Activated naive CD4-positive, alpha-beta T cell treated with anti-CD3 and anti-CD28 coated beads, Interleukin-2, amount 10 ng/mL, durations not matched to agents 7 days and 5 days (primary cell): Measurements from ENCODE around the gene CELA2B.

Experiments used
- CTCF ChIA-PET: fragments of 350-600 bp; sonication (Branson Sonifier 250); formaldehyde crosslinking; loops from one replicate; lab custom pipeline; 2021; ENCODE audit warnings: antibody characterized with exemption; lab: Charles Lee
- DNase-seq: peaks from one replicate; pipeline ENCODE4 v3.0.0-alpha.2; 2020
- H3K27ac Mint-ChIP-seq: one replicate; pipeline ENCODE4 v1.8.0; 2021; ENCODE audit warnings: mild to moderate bottlenecking, moderate library complexity, mixed read lengths
- H3K27me3 Mint-ChIP-seq: one replicate; pipeline ENCODE4 v1.8.0; 2021; ENCODE audit warnings: mild to moderate bottlenecking, mixed read lengths
- H3K36me3 Mint-ChIP-seq: one replicate; pipeline ENCODE4 v1.8.0; 2021; ENCODE audit warnings: mixed read lengths
- H3K4me1 Mint-ChIP-seq: one replicate; pipeline ENCODE4 v1.8.0; 2021; ENCODE audit warnings: mixed read lengths
- H3K4me3 Mint-ChIP-seq: one replicate; pipeline ENCODE4 v1.8.0; 2021; ENCODE audit warnings: mild to moderate bottlenecking, moderate library complexity, mixed read lengths
- H3K9me3 Mint-ChIP-seq: one replicate; pipeline ENCODE4 v1.8.0; 2021; ENCODE audit warnings: mixed read lengths

CELA2B gene

GRCh38 chr1:15524283-15525049, 48.6 kb downstream of the CELA2B start:
- peak overlapping the region; percentile 86 for H3K4me3 Mint-ChIP-seq
- H3K4me1 Mint-ChIP-seq = peaks cover 66% of the 10 kb centered on the region
- H3K9me3 Mint-ChIP-seq = no peaks in the 10 kb centered on the region
- CTCF ChIA-PET = no interaction called here
- no peaks in the 10 kb centered on the region for H3K27me3 Mint-ChIP-seq
- H3K27ac Mint-ChIP-seq = peak overlapping the region; percentile 98
- H3K36me3 Mint-ChIP-seq = peaks cover 2% of the 10 kb centered on the region
- peak; percentile 100 for DNase-seq

- no peak for DNase-seq
- Mint-ChIP-seq H3K9me3 (no peaks in the 10 kb centered on the region), H3K36me3 (peaks cover 2% of the 10 kb centered on the region), H3K27me3 (no peaks in the 10 kb centered on the region), H3K4me3 (peak overlapping the region; percentile 86), H3K27ac (peak overlapping the region; percentile 98), H3K4me1 (peaks cover 62% of the 10 kb centered on the region)
- CTCF ChIA-PET = no interaction called here
These were observed 49.4 kb downstream of the CELA2B start for GRCh38 chr1:15525050-15526020.

DNA sequence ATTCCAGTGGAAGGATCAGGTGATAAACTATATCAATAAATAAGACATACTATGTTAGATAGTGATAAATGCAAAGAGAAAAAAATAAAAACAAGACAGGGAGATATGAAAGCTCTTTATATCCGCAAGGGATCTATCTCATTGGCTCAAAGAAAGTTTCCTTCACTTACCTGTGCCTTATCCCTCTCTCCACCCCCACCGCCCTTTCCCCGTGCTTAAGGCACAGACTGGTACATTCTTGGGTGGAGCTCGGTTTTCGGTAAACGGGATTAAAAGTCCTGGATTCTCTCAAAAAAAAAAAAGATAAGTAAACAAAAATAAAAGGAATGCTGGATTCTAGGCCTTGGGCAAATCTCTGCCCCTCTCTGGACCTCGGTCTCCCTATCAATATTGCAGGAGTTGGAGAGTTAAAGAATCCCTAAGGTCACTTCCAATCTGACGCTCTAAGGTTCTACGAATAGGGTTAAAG, 50.2 kb downstream of the CELA2B start:
- H3K4me3 Mint-ChIP-seq = peak overlapping the region; percentile 86
- peaks cover 8% of the 10 kb centered on the region for H3K36me3 Mint-ChIP-seq
- CTCF ChIA-PET = interaction anchor here (1.4 kb wide), 1 partner anchor 11 kb away, joined by 4 read pairs; no protein-coding TSS in a partner anchor
- H3K27ac Mint-ChIP-seq = peak overlapping the region; percentile 98
- H3K27me3 Mint-ChIP-seq = no peaks in the 10 kb centered on the region
- no peaks in the 10 kb centered on the region for H3K9me3 Mint-ChIP-seq
- DNase-seq = peak; percentile 32
- peaks cover 62% of the 10 kb centered on the region for H3K4me1 Mint-ChIP-seq

DNA sequence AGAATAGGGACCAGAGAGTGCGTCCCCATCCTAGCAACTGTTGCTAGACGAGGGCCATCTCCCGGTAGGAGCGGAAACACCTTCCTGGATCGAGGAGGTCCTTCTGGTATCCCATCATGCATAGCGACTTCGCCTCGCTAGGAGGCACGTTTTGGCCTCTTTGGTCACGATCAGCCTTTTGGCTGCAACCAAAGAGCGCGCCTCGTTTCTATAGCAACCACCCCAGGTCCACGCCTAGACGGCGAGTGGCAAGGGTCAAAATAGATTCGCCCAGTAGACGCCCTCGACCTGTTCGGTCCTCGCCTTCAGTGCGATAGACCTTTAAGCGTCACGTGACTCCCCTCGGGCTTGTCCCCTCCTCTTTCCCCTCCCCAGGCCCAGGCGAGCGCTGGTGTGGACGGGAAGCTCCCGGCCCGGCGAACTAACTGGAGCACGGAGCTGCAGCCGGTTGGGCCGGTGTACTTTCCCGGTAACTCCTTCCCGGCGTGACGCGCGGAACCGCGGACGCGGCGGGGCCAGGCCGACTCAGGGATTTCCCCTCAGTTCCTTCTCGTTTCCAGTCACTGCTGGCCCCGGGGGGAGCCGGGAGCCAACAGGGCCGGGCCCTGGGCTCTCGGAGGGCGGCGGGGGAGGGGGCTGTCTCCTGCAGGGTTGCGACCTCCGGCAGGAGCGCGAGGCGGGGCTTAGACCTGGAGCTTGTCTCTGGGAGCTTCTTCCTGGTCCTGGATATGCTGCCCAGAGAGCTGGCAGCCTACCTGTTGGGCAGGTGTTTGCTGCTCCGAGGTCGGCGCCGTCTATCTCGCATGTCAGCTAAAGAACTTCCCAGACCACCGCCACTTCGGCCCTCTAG, 50.8 kb downstream of the CELA2B start, which contains the start of gene DNAJC16:
Gene DNAJC16, plus strand, starts transcription at position 359 of the 850 bp plus-strand sequence. CDS start 2,258 bp downstream, outside the sequence.
- Mint-ChIP-seq H3K4me1 (peaks cover 57% of the 10 kb centered on the region), H3K36me3 (peaks cover 8% of the 10 kb centered on the region), H3K9me3 (no peaks in the 10 kb centered on the region), H3K27me3 (no peaks in the 10 kb centered on the region), H3K4me3 (peak within 1 kb of the TSS; percentile 86), H3K27ac (peak within 1 kb of the TSS; percentile 98)
- peak; percentile 99 for DNase-seq
- CTCF ChIA-PET = interaction anchor here (1.1 to 1.4 kb wide), 2 partner anchors 12 to 68 kb away, joined by 3 to 4 read pairs; no protein-coding TSS in a partner anchor

DNA sequence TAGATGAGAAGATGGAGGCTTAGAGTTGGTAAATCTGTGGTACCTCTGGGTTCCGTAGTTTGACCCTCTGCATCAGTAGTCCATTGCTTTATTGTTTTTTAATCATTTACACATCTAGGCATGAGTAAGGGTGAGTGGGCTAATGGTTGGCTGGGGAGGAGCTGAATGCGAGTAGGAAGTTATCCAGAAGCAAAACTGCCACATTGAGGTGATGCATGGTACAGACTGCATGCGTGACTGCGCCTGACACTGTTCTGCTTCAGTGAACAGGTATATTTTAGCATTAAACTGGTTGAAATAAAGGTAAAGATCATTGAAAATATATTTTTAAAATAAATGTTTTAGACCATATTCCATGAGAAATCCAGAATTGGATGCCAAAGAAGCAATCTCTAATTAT, 55.1 kb downstream of the CELA2B start:
- H3K4me3 Mint-ChIP-seq = no peak overlapping the region
- H3K4me1 Mint-ChIP-seq = peaks cover 24% of the 10 kb centered on the region
- CTCF ChIA-PET = no interaction called here

GRCh38 chr1:15531682-15532081, 55.8 kb downstream of the CELA2B start:
- no peaks in the 10 kb centered on the region for H3K27me3 Mint-ChIP-seq
- H3K4me1 Mint-ChIP-seq = peaks cover 19% of the 10 kb centered on the region
- H3K27ac Mint-ChIP-seq = no peak overlapping the region
- H3K4me3 Mint-ChIP-seq = no peak overlapping the region
- no peaks in the 10 kb centered on the region for H3K9me3 Mint-ChIP-seq
- peaks cover 15% of the 10 kb centered on the region for H3K36me3 Mint-ChIP-seq
- CTCF ChIA-PET = no interaction called here
- DNase-seq = no peak

More for the DNA sequence above, 55.1 kb downstream of the CELA2B start:
- peaks cover 11% of the 10 kb centered on the region for H3K36me3 Mint-ChIP-seq
- H3K9me3 Mint-ChIP-seq = no peaks in the 10 kb centered on the region
- DNase-seq = no peak
- no peak overlapping the region for H3K27ac Mint-ChIP-seq
- no peaks in the 10 kb centered on the region for H3K27me3 Mint-ChIP-seq

DNA sequence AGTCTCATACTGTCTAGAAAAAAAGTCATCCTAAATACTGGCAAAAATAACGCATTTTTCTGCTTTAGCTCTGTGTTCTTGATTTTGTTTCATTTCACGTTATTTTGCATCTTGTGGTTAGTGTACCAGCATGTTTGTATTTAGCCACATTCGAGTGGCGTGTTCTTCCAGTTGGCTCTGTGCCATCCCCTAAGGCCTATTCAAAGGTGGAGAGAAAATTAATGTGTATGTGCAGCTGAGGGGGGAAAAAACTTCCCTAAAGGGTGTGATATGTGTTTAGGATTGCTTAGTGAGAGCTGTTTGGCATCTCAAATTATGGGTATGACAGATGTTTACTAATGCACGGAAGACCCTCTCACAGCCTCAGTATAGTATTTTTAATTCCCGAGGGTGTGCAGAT, 62.9 kb downstream of the CELA2B start:
- Mint-ChIP-seq H3K4me3 (no peak overlapping the region), H3K36me3 (peaks cover 30% of the 10 kb centered on the region), H3K9me3 (no peaks in the 10 kb centered on the region), H3K27ac (peak overlapping the region; percentile 55), H3K4me1 (no peaks in the 10 kb centered on the region), H3K27me3 (no peaks in the 10 kb centered on the region)
- no peak for DNase-seq
- CTCF ChIA-PET = no interaction called here

DNA sequence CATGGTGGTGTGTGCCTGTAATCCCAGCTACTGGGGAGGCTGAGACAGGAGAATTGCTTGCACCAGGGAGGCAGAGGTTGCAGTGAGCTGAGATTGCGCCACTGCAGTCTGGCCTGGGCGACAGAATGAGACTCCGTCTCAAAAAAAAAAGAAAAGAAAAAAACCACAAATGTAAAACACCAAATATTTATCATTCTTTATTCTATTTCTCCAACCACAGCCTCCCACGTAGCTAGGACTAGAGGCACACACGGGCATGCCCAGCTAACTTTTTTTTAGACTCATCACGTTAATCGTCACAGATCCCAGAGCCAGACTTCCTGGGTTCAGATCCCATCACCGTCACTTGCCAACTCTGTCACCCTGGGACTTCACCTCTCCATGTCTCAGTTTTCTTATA, 64.3 kb downstream of the CELA2B start:
- CTCF ChIA-PET = no interaction called here
- Mint-ChIP-seq H3K27me3 (no peaks in the 10 kb centered on the region), H3K36me3 (peaks cover 30% of the 10 kb centered on the region), H3K4me1 (no peaks in the 10 kb centered on the region), H3K27ac (no peak overlapping the region), H3K4me3 (no peak overlapping the region), H3K9me3 (no peaks in the 10 kb centered on the region)
- DNase-seq = no peak
